HG03095 (cell line): Measurements from ENCODE around the gene HSDL1.

Experiments
- ATAC-seq: cut with Tn5 transposase; IDR thresholded peaks from one replicate; pipeline ENCODE4 v1.9.1; 2021; ENCODE audit warnings: moderate library complexity; ENCODE audit not compliant: unreplicated experiment

Gene HSDL1

DNA sequence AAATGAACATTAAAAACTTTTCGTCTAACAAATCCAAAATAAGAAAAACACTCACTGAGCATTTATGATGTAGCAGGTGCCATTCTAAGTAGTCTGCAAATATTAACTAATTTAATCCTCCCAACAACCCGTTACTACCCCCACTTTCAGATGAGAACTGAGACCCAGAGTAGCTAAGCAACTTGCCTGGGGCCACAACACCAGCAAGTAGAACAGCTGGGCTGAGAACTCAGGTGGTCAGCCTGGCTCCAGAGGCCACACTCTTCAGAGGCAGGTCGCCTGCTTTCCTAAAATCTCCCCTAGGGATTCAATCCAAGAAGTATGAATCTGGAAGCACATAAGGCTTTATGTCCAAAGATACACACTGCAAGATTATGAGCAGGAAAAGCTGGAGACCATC lies 34.5 kb downstream of the HSDL1 start:
- ATAC-seq, result no peak

DNA sequence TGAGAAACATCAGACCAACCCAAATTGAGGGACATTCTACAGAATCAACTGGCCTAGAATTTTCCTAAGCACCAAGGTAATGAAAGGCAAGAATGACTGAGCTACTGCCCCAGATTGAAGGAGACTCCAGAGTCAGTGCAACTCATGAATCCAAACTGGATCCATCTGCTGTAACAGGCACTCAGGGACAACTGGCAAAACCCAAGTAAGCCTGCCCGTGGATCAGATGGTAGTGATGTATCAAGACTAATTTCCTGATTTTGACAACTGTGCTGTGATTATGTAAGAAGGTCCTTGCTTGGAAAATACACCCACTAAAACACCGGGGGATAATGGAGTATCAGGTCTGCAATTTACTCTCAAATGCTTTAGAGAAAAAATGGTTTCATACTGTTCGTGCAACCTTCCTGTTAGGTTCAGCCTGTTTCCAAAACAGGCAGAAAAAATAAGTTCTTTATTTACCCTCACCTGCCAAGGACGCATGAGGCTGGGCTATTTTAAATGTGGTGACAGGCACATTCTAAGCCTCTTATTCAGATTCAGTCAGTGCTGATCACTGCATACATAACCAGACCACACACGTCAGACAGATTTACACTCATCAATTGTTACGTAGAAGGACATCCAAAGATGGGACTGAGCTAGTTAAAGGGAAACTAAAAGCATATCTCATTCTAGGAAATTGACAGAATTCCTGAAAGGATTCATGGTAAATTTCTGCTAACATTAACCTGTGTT lies 35.2 kb downstream of the HSDL1 start:
- ATAC-seq, result no peak

DNA sequence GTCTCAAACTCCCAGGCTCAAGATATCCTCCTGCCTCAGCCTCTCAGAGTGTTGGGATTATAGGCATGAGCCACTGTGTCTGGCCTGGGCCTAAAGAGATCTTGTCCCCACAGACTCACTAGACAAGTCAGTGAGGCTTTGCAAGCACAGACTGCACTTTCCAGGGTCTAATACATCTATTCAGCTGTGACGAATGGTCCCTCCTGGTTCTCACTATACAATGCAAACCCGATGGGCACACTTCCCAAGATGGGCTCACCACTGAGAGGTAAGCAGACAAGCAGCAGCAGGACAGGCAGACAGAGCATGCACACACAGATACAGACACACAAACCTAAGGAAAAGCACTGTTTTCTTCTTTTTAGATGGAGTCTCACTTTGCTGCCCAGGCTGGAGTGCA lies 37.1 kb downstream of the HSDL1 start:
- ATAC-seq, result no peak

DNA sequence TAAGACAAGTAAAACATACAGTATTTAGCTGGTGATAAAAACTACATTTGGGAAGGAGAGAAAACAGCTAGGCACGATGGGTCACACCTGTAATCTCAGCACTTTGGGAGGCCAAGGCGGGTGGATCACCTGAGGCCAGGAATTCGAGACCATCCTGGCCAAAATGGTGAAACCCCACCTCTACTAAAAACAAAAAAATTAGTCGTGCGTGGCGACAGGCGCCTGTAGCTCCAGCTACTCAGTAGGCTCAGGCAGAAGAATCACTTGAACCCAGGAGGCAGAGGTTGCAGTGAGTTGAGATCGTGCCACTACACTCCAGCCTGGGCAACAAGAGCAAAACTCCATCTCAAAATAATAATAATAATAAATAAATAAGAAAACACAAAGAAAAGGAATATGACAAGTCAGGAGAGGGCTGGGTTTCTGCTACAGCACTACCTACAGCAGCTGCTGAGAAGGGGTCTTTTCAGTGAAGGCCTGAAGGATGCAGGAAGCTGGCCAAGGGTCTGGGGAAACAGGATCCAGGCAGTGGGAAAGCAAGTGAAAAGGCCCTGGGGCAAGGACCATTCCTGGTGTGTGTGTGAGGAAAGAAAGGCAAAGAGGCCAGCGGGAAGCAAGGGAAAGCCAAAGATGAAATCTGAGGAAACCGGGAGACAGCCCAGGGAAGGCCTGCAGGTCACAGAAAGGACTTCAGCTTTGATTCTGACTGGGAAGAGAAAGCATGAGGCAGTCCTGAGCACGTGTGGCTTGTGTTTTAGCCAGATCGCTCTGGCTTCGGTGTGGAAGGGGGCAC lies 38.8 kb downstream of the HSDL1 start:
- no peak for ATAC-seq

DNA sequence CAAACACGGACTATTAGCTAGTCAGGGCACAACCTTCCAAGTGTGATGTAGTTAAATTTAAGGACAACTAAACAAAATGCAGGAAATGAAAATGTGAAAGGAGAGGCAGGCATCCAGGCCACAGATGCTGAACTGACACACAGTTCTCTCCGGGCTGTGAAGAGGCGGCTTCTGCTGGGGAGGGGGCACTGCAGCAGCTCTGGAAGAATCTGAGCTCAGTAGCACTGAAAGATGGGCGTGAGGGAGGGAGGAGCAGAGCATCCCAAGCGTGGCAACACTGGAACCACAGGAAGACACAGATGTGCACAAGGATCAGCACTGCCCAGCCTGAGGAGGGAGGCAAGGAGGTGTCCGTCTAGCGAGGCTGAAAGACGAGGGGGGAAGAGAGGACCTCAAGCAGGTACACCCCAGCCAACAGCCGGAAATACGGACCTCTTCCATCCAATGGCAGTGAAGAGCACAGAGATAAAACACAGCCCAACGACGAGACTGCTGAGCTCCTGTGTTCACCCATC lies 39.6 kb downstream of the HSDL1 start:
- no peak for ATAC-seq

DNA sequence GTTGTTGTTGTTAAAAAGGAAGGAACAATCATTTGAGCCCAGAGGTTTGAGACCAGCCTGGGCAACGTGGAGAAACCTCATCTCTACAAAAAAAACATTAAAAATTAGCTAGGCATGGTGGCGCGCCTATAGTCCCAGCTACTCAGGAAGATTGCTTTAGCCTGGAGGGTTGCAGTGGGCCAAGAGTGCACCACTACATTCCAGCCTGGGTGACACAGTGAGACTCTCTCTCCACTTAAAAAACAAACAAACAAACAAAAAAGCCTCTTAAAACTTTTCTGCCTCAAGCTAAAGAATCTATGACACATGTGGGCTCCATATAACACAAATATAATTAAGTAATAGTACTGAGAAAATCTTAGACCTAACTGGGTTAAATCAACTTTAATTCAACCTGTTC lies 40.7 kb downstream of the HSDL1 start:
- no peak for ATAC-seq

DNA sequence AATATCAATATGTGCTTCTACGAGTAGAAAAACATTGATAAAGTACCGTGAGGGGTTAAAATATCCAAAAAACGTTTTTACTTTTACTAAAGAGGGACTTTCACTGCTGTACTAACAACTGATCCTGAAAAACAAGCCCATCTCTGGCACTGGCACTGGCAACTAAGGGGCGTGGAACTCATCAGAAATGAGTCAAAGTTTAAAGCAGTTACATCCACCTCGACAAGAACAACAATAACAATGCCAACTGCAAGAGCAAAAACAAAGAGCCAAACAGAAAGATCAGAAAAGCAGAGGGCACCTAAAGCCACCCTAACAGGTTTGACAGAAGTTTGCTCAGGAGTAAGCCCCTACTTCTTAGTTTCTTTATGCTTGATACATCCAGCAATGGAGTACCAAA lies 41.3 kb downstream of the HSDL1 start:
- no peak for ATAC-seq

DNA sequence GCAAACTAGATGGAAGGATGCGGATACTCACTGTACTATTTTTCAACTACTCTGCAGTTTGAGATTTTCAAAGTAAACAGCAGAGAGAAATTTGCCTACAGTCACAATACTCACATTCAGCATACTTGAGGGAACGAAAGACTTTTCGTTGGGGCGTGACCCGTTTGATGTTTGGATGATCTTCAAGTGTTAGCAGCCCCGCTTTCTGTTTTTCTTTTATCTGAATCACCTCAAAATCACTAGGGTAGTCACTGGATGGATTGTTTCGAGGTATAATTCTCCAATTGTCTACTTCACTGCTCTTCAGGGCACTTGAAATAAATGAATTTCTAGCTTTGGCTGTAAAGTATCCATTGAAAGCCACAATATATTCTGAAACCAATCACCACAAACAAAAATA lies 46.0 kb downstream of the HSDL1 start:
- no peak for ATAC-seq

DNA sequence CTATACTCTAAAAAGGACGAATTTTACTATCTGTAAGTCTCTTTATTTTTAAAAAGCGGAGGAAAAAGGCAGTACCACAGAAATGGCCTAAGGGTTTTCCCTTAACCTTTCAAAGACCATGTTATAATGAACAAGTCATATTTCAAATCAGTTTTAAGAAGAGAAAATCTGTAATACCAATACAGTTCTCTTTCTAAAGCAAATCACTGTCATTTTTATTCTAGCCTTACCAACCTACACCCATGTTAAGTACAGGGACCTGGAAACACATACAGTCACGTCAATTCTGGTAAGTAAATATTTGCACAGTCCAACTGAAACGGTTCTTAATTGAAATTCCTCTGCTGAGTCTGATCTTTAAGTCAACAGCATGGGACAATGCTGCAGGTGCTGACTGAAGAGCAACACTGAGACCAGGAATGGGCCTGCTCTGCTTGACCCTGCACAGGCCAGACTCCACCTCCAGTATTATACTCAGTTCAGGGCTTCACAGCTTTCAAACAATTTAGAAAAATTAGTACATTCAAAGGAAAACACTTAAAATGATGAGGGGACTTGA lies 48.5 kb downstream of the HSDL1 start:
- ATAC-seq, result no peak

DNA sequence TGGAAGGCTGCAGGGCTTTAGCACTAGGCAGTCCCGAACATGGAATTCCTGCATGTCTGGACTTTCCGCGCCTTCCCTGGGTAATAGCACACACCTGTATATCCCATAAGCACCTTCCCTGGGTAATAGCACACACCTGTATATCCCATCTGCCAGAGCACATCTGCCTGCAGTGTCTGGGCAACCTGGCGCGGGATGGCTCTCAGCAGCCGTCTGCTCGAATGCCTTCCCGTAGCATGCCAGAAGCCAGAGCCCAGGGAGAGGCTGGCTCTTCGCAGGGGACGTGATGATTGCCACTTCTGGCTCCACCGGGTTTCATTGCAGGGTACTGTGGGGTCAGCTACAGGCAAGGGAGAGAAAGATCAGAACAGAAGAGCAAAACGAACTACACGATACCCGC lies 49.5 kb downstream of the HSDL1 start:
- ATAC-seq, result no peak

DNA sequence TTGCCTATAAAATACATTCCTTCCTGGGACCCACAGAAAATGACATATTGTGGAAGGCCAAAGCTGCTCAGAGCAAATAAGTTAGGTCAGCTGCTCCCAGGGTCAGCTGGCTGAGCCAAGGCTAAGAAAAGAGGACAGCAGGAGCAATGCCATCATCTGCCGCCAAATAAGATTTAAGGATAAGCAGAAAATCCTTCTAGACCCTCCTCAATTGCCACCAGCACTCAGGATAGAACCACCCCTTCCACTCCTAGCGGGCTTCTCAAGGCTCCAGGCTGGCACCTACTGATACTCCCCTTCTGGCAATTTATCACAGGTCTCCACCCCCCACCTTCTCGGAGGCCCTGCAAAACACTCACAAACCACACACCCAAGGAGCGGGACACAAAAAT lies 51.1 kb downstream of the HSDL1 start:
- ATAC-seq, result no peak

DNA sequence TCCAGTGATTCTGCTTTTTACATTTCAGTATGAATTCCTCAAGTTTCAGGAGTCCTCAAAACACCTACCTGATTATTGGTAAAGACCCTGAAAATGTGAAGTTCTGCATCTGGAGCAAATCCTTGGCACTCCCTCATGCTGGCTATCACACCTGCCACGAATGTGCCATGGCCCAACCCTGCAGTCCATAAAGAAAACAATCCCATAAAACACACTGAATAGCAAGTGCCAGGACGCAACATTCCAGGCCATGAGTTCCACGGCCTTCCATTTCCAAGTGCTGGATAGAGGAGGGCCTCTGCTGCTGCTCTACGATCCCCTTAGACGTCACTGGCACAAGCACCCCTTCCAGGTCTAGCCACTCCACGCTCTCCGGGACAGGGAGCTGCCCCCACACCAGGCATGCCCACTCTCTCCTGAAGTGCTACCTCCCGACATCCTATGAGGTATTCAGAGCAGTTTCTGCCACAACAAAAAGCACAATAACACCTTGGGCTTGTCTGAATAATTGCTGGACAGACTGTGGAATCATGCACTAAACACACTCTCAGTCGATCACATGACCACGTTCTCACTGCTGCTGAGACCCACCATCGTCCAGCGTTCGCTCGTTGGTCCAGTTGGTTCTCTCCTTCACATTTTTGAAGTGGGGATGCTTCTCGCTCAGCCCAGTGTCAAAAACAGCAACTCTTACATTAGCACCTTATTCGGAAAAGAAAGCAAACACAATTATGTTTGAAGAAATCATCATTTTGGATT lies 51.7 kb downstream of the HSDL1 start:
- no peak for ATAC-seq

DNA sequence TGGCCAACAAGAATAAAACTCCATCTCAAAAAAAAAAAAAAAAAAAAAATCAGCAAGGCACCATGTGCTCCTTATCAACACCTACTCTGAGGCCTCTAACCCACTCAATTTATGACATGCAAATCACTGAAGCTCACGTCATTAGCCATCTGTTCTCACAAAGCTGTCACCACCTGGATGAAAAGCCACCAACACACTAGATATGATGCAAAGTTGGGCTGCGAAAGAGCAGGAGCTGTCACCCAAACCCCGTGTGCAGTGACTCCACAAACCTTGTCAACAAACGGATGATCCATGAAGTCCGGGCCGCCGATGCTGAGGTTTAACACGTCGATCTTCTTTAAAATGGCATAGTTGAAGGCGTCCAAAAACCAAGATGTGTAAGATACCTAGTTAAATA lies 53.5 kb downstream of the HSDL1 start:
- no peak for ATAC-seq

DNA sequence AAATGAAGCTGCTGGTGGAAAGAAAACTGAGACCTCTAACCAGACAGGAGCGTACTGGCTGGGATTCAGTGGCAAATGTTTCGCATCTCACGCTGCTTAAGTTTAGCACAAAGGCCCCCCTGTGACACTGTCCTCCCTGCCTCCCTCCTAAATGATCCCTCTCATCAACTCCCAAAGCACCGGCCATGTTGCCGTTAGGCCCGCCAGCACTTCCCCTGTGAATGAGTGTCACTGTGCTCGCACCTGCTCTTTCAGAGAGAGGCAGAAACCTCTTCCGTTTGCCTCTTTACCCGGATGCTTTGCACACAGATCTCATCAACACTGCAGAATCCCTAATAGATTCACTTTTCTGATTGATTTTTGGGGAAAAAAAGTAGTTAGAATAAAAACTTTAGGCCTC lies 54.8 kb downstream of the HSDL1 start:
- ATAC-seq, result no peak

DNA sequence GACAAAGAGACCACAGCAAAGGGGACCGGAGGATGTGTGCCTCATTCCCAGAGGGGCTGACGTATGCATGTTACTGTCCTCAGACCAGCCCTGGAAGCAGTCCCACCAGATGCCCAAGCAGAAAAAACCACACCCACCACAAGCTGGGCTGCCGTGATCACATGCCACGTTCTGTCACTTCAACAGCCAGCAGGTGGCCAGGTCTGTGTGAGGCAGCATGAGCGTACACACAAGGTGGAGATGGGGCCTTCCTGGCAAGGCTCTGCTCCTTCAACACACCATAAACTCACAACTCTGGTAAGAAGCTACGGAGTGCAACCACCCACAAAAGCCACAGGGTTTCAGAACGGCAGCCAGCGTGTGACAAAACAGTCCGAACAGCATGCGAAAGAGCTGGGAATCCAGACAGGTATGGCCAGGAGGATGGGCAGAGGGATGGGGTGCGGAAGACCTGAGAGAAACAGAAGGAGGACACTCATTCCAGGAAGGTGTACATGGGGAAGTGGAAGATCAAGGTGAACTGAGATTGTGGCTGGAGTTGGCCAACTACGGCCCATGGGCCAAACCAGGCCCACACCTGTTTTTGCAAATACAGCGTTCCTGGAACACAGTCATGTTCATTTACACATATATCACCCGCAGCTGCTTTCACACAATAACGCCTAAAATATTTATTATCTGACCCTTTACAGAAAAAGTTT lies 56.1 kb downstream of the HSDL1 start:
- peak; percentile 81 for ATAC-seq

DNA sequence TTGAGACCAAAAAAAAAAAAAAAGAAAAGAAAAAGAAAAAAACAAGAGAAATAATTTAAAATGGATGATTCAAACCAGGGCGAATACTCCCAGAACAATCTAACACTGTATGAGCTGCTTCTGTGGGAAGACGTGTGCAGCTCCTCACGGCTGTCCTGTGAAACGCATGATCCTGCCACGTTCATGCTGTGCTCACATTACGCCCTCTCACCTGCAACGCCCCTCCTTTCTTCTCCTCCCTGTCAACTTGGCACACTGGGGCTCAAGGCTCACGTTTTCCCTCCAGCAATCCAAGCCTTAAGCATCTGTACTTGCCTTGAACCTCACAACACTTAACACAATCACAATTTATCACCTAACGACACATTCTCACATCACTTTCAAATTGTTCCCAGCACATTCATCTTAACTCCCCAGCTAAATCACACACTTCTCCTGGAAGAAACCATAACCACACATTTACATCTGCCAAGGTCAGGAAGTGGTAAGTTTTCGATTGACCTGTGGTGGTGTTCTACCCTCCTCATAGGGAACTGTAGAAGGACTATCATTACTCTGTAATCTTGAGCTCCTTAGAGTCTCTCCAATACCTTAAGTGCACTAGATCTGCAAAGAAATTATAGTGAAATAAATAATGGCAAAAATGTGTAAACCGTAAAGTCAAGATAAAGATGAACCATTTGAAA lies 57.4 kb downstream of the HSDL1 start:
- ATAC-seq, result no peak

DNA sequence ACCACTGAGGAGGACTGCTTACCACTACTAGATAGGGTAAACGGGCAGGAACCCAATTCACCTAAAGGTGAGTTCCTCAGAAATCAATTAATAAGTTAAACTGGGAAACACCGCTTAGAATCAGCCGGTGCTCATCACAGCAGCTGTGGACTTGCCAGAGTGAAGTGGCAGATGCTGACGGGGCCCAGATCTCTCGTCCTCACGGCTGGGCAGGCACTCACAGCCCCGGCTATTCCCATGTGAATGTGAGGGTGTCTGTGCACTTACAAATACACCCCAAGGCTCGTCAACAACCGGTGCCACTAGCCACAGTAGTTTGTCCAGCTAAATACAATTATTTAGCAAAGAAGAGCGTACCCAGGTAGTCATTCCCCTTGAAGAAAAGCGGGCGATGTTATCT lies 58.0 kb downstream of the HSDL1 start:
- no peak for ATAC-seq

DNA sequence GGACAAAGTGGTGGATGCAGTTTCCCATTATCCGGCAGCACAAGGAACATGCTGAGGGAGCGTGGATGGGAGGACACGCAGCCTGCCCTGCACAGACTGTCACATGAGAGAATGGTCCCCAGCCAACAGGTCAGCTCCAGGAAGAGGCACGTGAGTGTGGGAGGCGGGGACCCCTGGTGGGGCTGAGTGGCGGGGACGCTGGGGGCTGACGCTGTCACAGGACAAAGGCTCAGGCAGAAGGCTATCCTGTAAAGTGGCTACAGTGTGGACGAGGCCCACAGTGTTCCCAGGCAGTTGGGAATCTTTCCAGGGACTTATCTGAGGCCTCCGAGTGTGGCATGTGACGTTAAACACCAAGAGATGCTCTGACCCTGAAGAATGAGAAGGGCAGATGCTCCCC lies 58.6 kb downstream of the HSDL1 start:
- ATAC-seq, result no peak

DNA sequence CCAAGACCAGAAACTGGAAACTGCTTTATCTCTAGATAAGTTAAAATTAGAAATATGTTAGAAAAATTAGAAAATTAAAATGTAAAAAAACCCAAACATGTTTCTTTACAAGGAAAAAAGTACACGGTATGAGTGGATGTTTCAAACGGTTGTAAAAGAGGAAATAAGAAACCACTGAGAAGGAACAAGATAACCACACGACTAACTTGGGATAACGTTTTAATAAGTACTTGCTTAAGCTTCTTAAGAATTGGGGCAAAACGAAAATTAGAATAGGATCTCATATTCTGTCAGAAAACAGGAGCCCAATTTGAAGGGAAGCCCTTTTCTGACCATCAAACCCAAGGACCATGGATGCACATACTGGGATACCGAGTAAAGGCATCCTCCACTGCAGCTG lies 59.2 kb downstream of the HSDL1 start:
- no peak for ATAC-seq

DNA sequence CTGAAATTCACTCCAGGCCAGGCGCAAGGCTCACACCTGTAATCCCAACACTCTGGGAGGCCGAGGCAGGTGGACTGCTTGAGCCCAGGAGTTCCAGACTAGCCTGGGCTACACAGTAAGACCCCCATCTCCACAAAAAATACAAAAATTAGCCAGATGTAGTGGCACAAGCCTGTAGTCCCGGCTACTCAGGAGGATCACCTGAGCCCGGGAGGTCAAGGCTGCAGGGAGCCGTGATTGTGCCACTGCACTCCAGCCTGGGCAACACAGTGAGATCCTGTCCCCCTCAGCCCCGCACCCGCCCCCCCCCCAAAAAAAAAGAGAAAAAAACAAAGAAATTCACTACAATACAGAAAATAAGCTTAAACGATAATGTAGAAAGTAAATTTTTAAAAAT lies 59.7 kb downstream of the HSDL1 start:
- ATAC-seq, result no peak
